ENCODE results near the gene OSCAR. TPM values are rescaled to one million over a fixed set of nuclear protein-coding genes. Genes with fewer than 3 reads are reported as not detected.

Gene OSCAR
- total RNA-seq (not detected), polyA plus RNA-seq (under 1 TPM in 3 of 4 donors, not detected in 1; 0.12 to 0.28 (median 0.13) TPM)

GRCh38 chr19:54100561-54100960 lies at the start of gene OSCAR:
OSCAR (minus strand) TSS chr19:54100803; CDS start chr19:54100792, 11 bp downstream.
- peaks cover 12% of the 10 kb centered on the region for H3K27me3 Mint-ChIP-seq
- H3K27ac Mint-ChIP-seq = peak within 1 kb of the TSS; percentile 8 to 65 (median 49)
- no peaks in the 10 kb centered on the region for H3K9me3 Mint-ChIP-seq
- Histone ChIP-seq H3K4me1 (ENCODE audit: control insufficient read depth, insufficient read depth, low read length, poor library complexity, severe bottlenecking) (peaks cover 16% of the 10 kb centered on the region), H3K4me3 (ENCODE audit: low read depth, low read length) (no peak within 1 kb of the TSS), H3K27ac (ENCODE audit: insufficient read depth, low read length, poor library complexity, severe bottlenecking) (no peak within 1 kb of the TSS), H3K36me3 (ENCODE audit: control insufficient read depth, insufficient read depth, low read length) (peaks cover 3% of the 10 kb centered on the region), H3K27me3 (ENCODE audit: control insufficient read depth, insufficient read depth, low read length) (no peaks in the 10 kb centered on the region), H3K9me3 (ENCODE audit: control insufficient read depth in 2 of 2, low read length in 2 of 2) (no peaks in the 10 kb centered on the region)
- peaks cover 11 to 39% (median 17%) of the 10 kb centered on the region in 4 donors for H3K4me1 Mint-ChIP-seq
- H3K4me3 Mint-ChIP-seq = peak within 1 kb of the TSS; percentile 53 to 99 (median 74)
- peaks cover 3% of the 10 kb centered on the region for H3K36me3 Mint-ChIP-seq
- no peak for DNase-seq
- no peak for ATAC-seq (ENCODE audit: low read depth in 2 of 2)

- Mint-ChIP-seq H3K27me3 (no peaks in the 10 kb centered on the region), H3K9me3 (peaks cover 0 to 2% (median 0%) of the 10 kb centered on the region in 7 donors), H3K4me1 (peaks cover 0 to 14% (median 7%) of the 10 kb centered on the region in 4 donors), H3K27ac (peak overlapping the region in 1 of 3 donors; percentile 31), H3K36me3 (peaks cover 35% of the 10 kb centered on the region), H3K4me3 (no peak overlapping the region)
- no peaks in the 10 kb centered on the region for H3K9me3 ChIP-seq (ENCODE audit: control insufficient read depth in 2 of 2, low read length in 2 of 2)
- H3K4me1 ChIP-seq (ENCODE audit: control insufficient read depth, insufficient read depth, low read length, poor library complexity, severe bottlenecking) = peaks cover 4% of the 10 kb centered on the region
- ATAC-seq (ENCODE audit: low read depth in 2 of 2) (no peak), DNase-seq (no peak)
- no peaks in the 10 kb centered on the region for H3K27me3 ChIP-seq (ENCODE audit: control insufficient read depth, insufficient read depth, low read length)
- peaks cover 91% of the 10 kb centered on the region for H3K36me3 ChIP-seq (ENCODE audit: control insufficient read depth, insufficient read depth, low read length)
- no peak overlapping the region for H3K4me3 ChIP-seq (ENCODE audit: low read depth, low read length)
- no peak overlapping the region for H3K27ac ChIP-seq (ENCODE audit: insufficient read depth, low read length, poor library complexity, severe bottlenecking)
Observed at GRCh38 chr19:54149021-54149812, 48.6 kb upstream of the OSCAR start.

GRCh38 chr19:54148158-54148557 lies 47.6 kb upstream of the OSCAR start:
- no peak for ATAC-seq (ENCODE audit: low read depth in 2 of 2)
- peak overlapping the region in 1 of 3 donors; percentile 82 for H3K27ac Mint-ChIP-seq
- no peaks in the 10 kb centered on the region for H3K9me3 ChIP-seq (ENCODE audit: control insufficient read depth in 2 of 2, low read length in 2 of 2)
- no peak overlapping the region for H3K27ac ChIP-seq (ENCODE audit: insufficient read depth, low read length, poor library complexity, severe bottlenecking)
- peaks cover 40% of the 10 kb centered on the region for H3K36me3 Mint-ChIP-seq
- no peaks in the 10 kb centered on the region for H3K27me3 ChIP-seq (ENCODE audit: control insufficient read depth, insufficient read depth, low read length)
- H3K4me1 ChIP-seq (ENCODE audit: control insufficient read depth, insufficient read depth, low read length, poor library complexity, severe bottlenecking) = no peaks in the 10 kb centered on the region
- DNase-seq = no peak
- H3K36me3 ChIP-seq (ENCODE audit: control insufficient read depth, insufficient read depth, low read length) = peaks cover 91% of the 10 kb centered on the region
- no peaks in the 10 kb centered on the region for H3K9me3 Mint-ChIP-seq
- H3K4me3 ChIP-seq (ENCODE audit: low read depth, low read length) = no peak overlapping the region
- no peaks in the 10 kb centered on the region for H3K27me3 Mint-ChIP-seq
- peaks cover 0 to 8% (median 4%) of the 10 kb centered on the region in 4 donors for H3K4me1 Mint-ChIP-seq
- H3K4me3 Mint-ChIP-seq = no peak overlapping the region

- peaks cover 42% of the 10 kb centered on the region for H3K36me3 Mint-ChIP-seq
- H3K4me3 ChIP-seq (ENCODE audit: low read depth, low read length) = no peak overlapping the region
- ATAC-seq (ENCODE audit: low read depth in 2 of 2) = no peak
Observed at GRCh38 chr19:54147676-54148075, 47.1 kb upstream of the OSCAR start.

GRCh38 chr19:54145541-54146158 lies 45.0 kb upstream of the OSCAR start:
- DNase-seq (no peak), ATAC-seq (ENCODE audit: low read depth in 2 of 2) (no peak)
- Mint-ChIP-seq H3K4me3 (no peak overlapping the region), H3K27ac (no peak overlapping the region), H3K4me1 (peaks cover 0 to 19% (median 13%) of the 10 kb centered on the region in 4 donors), H3K36me3 (peaks cover 40% of the 10 kb centered on the region), H3K9me3 (no peaks in the 10 kb centered on the region), H3K27me3 (no peaks in the 10 kb centered on the region)
- peaks cover 7% of the 10 kb centered on the region for H3K4me1 ChIP-seq (ENCODE audit: control insufficient read depth, insufficient read depth, low read length, poor library complexity, severe bottlenecking)
- H3K9me3 ChIP-seq (ENCODE audit: control insufficient read depth in 2 of 2, low read length in 2 of 2) = no peaks in the 10 kb centered on the region
- H3K36me3 ChIP-seq (ENCODE audit: control insufficient read depth, insufficient read depth, low read length) = peaks cover 89% of the 10 kb centered on the region
- no peak overlapping the region for H3K4me3 ChIP-seq (ENCODE audit: low read depth, low read length)
- H3K27ac ChIP-seq (ENCODE audit: insufficient read depth, low read length, poor library complexity, severe bottlenecking) = no peak overlapping the region
- H3K27me3 ChIP-seq (ENCODE audit: control insufficient read depth, insufficient read depth, low read length) = no peaks in the 10 kb centered on the region

More at GRCh38 chr19:54147676-54148075, 47.1 kb upstream of the OSCAR start:
- Histone ChIP-seq H3K27ac (ENCODE audit: insufficient read depth, low read length, poor library complexity, severe bottlenecking) (no peak overlapping the region), H3K9me3 (ENCODE audit: control insufficient read depth in 2 of 2, low read length in 2 of 2) (no peaks in the 10 kb centered on the region), H3K4me1 (ENCODE audit: control insufficient read depth, insufficient read depth, low read length, poor library complexity, severe bottlenecking) (no peaks in the 10 kb centered on the region), H3K36me3 (ENCODE audit: control insufficient read depth, insufficient read depth, low read length) (peaks cover 90% of the 10 kb centered on the region), H3K27me3 (ENCODE audit: control insufficient read depth, insufficient read depth, low read length) (no peaks in the 10 kb centered on the region)
- no peaks in the 10 kb centered on the region for H3K9me3 Mint-ChIP-seq
- H3K4me1 Mint-ChIP-seq = peaks cover 0 to 8% (median 4%) of the 10 kb centered on the region in 4 donors
- DNase-seq = no peak
- H3K27me3 Mint-ChIP-seq = no peaks in the 10 kb centered on the region
- peak overlapping the region in 2 of 3 donors; percentile 15 to 82 for H3K27ac Mint-ChIP-seq
- no peak overlapping the region for H3K4me3 Mint-ChIP-seq

GRCh38 chr19:54142166-54142780 lies 41.7 kb upstream of the OSCAR start:
- Histone ChIP-seq H3K4me3 (ENCODE audit: low read depth, low read length) (no peak overlapping the region), H3K9me3 (ENCODE audit: control insufficient read depth in 2 of 2, low read length in 2 of 2) (no peaks in the 10 kb centered on the region), H3K27ac (ENCODE audit: insufficient read depth, low read length, poor library complexity, severe bottlenecking) (no peak overlapping the region), H3K4me1 (ENCODE audit: control insufficient read depth, insufficient read depth, low read length, poor library complexity, severe bottlenecking) (peaks cover 33% of the 10 kb centered on the region), H3K27me3 (ENCODE audit: control insufficient read depth, insufficient read depth, low read length) (no peaks in the 10 kb centered on the region), H3K36me3 (ENCODE audit: control insufficient read depth, insufficient read depth, low read length) (peaks cover 63% of the 10 kb centered on the region)
- DNase-seq (no peak), ATAC-seq (ENCODE audit: low read depth in 2 of 2) (no peak)
- H3K9me3 Mint-ChIP-seq = no peaks in the 10 kb centered on the region
- peak overlapping the region in 2 of 4 donors; percentile 36 to 89 for H3K4me3 Mint-ChIP-seq
- H3K4me1 Mint-ChIP-seq = peaks cover 0 to 42% (median 21%) of the 10 kb centered on the region in 4 donors
- peak overlapping the region in 1 of 3 donors; percentile 13 for H3K27ac Mint-ChIP-seq
- no peaks in the 10 kb centered on the region for H3K27me3 Mint-ChIP-seq
- peaks cover 30% of the 10 kb centered on the region for H3K36me3 Mint-ChIP-seq

GRCh38 chr19:54141356-54141755 lies 40.8 kb upstream of the OSCAR start:
- H3K36me3 Mint-ChIP-seq = peaks cover 23% of the 10 kb centered on the region
- H3K27ac Mint-ChIP-seq = peak overlapping the region in 1 of 3 donors; percentile 55
- Histone ChIP-seq H3K36me3 (ENCODE audit: control insufficient read depth, insufficient read depth, low read length) (peaks cover 54% of the 10 kb centered on the region), H3K9me3 (ENCODE audit: control insufficient read depth in 2 of 2, low read length in 2 of 2) (no peaks in the 10 kb centered on the region), H3K27me3 (ENCODE audit: control insufficient read depth, insufficient read depth, low read length) (no peaks in the 10 kb centered on the region), H3K4me3 (ENCODE audit: low read depth, low read length) (no peak overlapping the region), H3K4me1 (ENCODE audit: control insufficient read depth, insufficient read depth, low read length, poor library complexity, severe bottlenecking) (peaks cover 38% of the 10 kb centered on the region), H3K27ac (ENCODE audit: insufficient read depth, low read length, poor library complexity, severe bottlenecking) (peak overlapping the region; percentile 28)
- no peak for DNase-seq
- H3K9me3 Mint-ChIP-seq = no peaks in the 10 kb centered on the region
- ATAC-seq (ENCODE audit: low read depth in 2 of 2) = no peak
- peaks cover 0 to 47% (median 25%) of the 10 kb centered on the region in 4 donors for H3K4me1 Mint-ChIP-seq
- peak overlapping the region in 1 of 4 donors; percentile 89 for H3K4me3 Mint-ChIP-seq
- no peaks in the 10 kb centered on the region for H3K27me3 Mint-ChIP-seq

Measured in CD4-positive, CD25-positive, alpha-beta regulatory T cell (primary cell).